Measurements from ENCODE around the gene FBXL7.

Gene FBXL7

DNA sequence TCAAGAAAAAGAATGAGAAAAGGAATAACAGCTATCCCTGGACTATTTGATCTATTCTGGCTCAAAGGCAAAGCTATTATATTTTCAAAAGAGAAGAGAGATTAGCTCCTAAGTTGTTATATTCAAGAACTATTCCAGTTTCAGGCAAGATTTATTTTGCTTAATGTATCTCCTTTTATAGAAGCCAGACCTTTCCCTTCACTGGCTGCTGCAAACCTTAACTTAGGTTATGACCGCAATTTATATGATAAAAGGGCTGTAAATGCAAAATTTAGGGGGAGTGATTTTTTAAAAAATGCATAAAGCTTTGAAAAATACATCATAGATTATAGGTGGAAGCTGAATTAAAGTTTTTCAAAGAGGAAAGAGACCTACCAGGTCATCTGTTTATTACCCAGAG is 97.8 kb downstream of the FBXL7 start:
- Mint-ChIP-seq H3K27ac (ENCODE audit: low read depth) (no peak overlapping the region), H3K4me3 (no peak overlapping the region), H3K36me3 (ENCODE audit: insufficient read depth) (no peaks in the 10 kb centered on the region), H3K4me1 (no peaks in the 10 kb centered on the region), H3K9me3 (peaks cover 27% of the 10 kb centered on the region), H3K27me3 (no peaks in the 10 kb centered on the region)
- ATAC-seq (replicated peaks; ENCODE audit: extremely low read depth, poor library complexity, severe bottlenecking): no peak
- DNase-seq (ENCODE audit: low spot score in 2 of 2): no peak

DNA sequence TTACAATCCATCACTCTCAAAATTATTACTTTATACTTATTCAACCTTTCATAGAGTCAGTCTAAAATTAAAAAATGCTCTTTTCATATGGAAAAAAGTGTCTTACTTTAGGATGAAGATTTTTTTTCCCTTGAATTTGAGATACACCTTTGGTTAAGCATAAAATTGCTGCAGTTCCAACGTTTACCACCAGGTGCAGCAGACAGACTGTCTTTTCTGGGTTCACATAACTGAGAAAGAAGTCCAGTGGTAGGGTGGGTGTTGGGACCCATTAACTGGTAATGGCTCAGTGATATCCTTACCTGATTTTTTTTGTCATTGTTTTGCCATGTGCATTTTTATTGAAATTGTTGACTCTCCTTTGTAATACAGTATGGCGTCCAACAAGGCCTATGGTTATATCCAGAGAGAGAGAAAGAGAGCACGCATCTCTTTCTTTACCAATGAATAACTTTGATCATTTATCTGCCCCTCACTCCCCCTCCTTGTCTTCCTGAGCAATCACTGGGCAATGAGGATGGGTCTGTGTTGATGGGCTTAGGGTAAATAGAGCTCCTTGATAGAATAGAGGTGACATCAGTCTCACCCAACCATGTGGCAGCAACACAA is 98.4 kb downstream of the FBXL7 start:
- no peak overlapping the region for H3K4me3 Mint-ChIP-seq
- no peak for DNase-seq (ENCODE audit: low spot score in 2 of 2)
- H3K4me1 Mint-ChIP-seq: no peaks in the 10 kb centered on the region
- H3K9me3 Mint-ChIP-seq: peaks cover 30% of the 10 kb centered on the region
- no peak for ATAC-seq (replicated peaks; ENCODE audit: extremely low read depth, poor library complexity, severe bottlenecking)
- H3K27ac Mint-ChIP-seq (ENCODE audit: low read depth): no peak overlapping the region
- no peaks in the 10 kb centered on the region for H3K27me3 Mint-ChIP-seq
- H3K36me3 Mint-ChIP-seq (ENCODE audit: insufficient read depth): no peaks in the 10 kb centered on the region

DNA sequence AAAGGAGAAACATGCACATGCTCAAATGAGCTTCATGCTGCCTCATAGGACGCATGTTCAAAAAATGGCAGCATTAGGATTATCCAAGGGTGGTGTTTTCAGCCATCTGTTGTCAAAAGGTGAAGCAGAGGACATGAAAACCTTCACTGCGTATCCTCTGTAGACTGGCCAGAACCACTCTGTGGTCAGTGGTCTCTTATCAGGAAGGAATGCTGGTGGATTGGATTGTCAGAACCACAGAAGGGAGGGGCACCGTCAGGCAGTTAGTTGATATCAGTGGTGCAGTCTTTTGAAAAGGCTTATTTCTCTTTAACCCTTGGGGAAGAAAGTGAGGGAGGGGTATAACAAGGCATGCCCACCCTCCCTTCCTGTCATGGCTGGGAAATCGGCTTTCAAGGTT is 100.1 kb downstream of the FBXL7 start:
- ATAC-seq (replicated peaks; ENCODE audit: extremely low read depth, poor library complexity, severe bottlenecking) (no peak), DNase-seq (ENCODE audit: low spot score in 2 of 2) (no peak)
- Mint-ChIP-seq H3K4me3 (no peak overlapping the region), H3K27me3 (no peaks in the 10 kb centered on the region), H3K27ac (ENCODE audit: low read depth) (no peak overlapping the region), H3K9me3 (peaks cover 23% of the 10 kb centered on the region), H3K36me3 (ENCODE audit: insufficient read depth) (no peaks in the 10 kb centered on the region), H3K4me1 (no peaks in the 10 kb centered on the region)

DNA sequence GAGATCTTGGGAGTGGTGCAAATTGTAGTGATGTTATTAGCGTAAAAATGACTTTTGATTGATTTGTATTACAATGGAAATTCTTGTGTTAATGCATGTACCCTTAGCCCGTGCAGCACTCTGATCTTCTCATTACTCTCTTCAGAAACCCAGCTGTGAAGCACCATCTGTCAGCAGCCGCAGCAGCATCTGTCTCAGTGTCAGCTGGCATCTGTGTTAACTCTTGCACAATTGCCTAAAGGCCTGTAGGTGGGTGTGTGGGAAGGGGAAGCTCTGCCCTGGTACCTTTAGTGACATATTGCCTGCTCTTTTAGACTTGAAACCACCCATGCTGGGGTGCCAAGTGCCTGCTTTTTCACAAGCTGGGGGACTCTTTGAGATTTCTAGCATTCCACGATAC is 101.3 kb downstream of the FBXL7 start:
- no peaks in the 10 kb centered on the region for H3K36me3 Mint-ChIP-seq (ENCODE audit: insufficient read depth)
- H3K4me3 Mint-ChIP-seq: no peak overlapping the region
- no peaks in the 10 kb centered on the region for H3K27me3 Mint-ChIP-seq
- H3K9me3 Mint-ChIP-seq: peaks cover 21% of the 10 kb centered on the region
- H3K27ac Mint-ChIP-seq (ENCODE audit: low read depth): no peak overlapping the region
- ATAC-seq (replicated peaks; ENCODE audit: extremely low read depth, poor library complexity, severe bottlenecking) (no peak), DNase-seq (ENCODE audit: low spot score in 2 of 2) (no peak)
- H3K4me1 Mint-ChIP-seq: no peaks in the 10 kb centered on the region

DNA sequence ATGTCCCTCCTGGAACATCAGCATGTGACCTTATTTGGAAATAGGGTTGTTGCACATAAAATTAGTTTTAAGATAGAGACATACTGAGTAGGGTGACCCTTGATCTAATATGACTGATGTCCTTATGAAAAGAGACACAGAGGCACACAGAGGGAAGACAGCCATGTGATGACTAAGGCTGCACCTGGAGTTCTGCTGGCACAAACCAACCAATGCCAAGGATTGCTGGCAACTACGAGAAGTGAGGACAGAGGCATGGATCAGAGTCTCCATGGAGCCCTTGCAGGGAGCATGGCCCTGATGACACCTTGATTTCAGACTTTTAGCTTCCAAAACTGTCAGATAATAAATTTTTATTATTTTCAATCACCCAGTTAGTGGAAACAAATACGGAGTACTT is 101.9 kb downstream of the FBXL7 start:
- Mint-ChIP-seq H3K9me3 (peaks cover 22% of the 10 kb centered on the region), H3K27ac (ENCODE audit: low read depth) (no peak overlapping the region), H3K4me3 (no peak overlapping the region), H3K27me3 (no peaks in the 10 kb centered on the region), H3K36me3 (ENCODE audit: insufficient read depth) (no peaks in the 10 kb centered on the region), H3K4me1 (no peaks in the 10 kb centered on the region)
- ATAC-seq (replicated peaks; ENCODE audit: extremely low read depth, poor library complexity, severe bottlenecking) (no peak), DNase-seq (ENCODE audit: low spot score in 2 of 2) (no peak)

DNA sequence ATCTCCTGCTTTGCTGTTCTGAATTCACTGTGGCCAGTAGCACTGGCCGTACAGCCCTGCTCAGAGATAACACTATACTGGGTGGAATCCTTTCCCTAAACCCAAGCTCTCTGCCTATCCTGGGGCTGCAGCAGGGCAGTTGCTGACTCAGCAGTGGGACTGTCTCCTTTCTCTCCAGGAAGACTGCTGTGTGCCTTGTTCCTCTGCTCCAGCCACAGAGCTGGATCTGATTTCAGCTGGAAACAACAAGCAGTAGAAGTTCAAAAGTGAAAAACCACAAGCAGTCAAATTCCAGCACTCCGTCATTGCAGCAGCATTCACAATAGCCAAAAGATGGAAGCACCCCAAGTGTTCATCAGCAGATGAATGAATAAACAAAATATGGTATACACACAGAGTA is 105.0 kb downstream of the FBXL7 start:
- no peaks in the 10 kb centered on the region for H3K36me3 Mint-ChIP-seq (ENCODE audit: insufficient read depth)
- DNase-seq (ENCODE audit: low spot score in 2 of 2) (no peak), ATAC-seq (replicated peaks; ENCODE audit: extremely low read depth, poor library complexity, severe bottlenecking) (no peak)
- no peak overlapping the region for H3K4me3 Mint-ChIP-seq
- H3K27ac Mint-ChIP-seq (ENCODE audit: low read depth): no peak overlapping the region
- H3K9me3 Mint-ChIP-seq: peaks cover 24% of the 10 kb centered on the region
- H3K4me1 Mint-ChIP-seq: no peaks in the 10 kb centered on the region
- no peaks in the 10 kb centered on the region for H3K27me3 Mint-ChIP-seq

DNA sequence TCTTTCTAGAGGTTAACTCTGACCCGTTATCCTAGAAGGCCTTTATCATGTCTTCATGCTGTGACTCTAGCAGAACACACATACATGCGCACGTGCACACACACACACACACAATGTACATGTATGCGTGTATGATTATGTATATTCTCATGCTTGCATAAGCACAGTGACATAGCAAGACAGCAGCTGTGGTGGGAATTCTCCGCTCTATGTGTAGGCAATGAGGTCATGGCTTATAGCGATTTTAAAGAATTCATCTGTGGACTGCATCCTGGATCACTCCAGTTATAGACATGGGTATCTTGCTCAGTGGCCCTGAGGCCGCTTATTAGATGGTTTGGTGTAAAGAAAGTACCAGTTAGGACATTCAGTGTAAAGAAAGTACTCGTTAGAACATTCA is 106.2 kb downstream of the FBXL7 start:
- Mint-ChIP-seq H3K9me3 (peaks cover 25% of the 10 kb centered on the region), H3K36me3 (ENCODE audit: insufficient read depth) (no peaks in the 10 kb centered on the region), H3K4me1 (no peaks in the 10 kb centered on the region), H3K27me3 (no peaks in the 10 kb centered on the region), H3K27ac (ENCODE audit: low read depth) (no peak overlapping the region), H3K4me3 (no peak overlapping the region)
- ATAC-seq (replicated peaks; ENCODE audit: extremely low read depth, poor library complexity, severe bottlenecking) (no peak), DNase-seq (ENCODE audit: low spot score in 2 of 2) (no peak)

DNA sequence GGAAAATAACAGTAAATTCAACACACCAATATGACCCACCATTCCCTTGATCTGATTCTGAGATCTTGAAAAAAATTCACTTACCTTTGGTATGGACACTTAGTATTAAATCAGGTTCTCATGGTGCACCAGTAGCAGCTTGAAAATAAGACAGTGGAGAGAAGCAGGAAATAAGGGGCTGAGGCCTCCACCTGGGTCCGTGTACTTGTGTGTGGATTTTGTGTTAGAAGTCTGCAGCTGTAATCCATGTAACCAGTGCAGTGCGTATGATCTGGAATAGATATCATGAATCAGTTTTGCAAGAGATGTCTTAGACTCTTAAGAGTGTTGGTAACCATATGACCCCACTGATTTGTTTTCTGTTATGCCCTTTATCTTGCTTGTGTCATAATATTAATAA is 107.1 kb downstream of the FBXL7 start:
- no peak for ATAC-seq (replicated peaks; ENCODE audit: extremely low read depth, poor library complexity, severe bottlenecking)
- Mint-ChIP-seq H3K9me3 (peaks cover 17% of the 10 kb centered on the region), H3K27ac (ENCODE audit: low read depth) (no peak overlapping the region), H3K36me3 (ENCODE audit: insufficient read depth) (no peaks in the 10 kb centered on the region), H3K4me1 (no peaks in the 10 kb centered on the region), H3K4me3 (no peak overlapping the region), H3K27me3 (no peaks in the 10 kb centered on the region)
- DNase-seq (ENCODE audit: low spot score in 2 of 2): no peak

DNA sequence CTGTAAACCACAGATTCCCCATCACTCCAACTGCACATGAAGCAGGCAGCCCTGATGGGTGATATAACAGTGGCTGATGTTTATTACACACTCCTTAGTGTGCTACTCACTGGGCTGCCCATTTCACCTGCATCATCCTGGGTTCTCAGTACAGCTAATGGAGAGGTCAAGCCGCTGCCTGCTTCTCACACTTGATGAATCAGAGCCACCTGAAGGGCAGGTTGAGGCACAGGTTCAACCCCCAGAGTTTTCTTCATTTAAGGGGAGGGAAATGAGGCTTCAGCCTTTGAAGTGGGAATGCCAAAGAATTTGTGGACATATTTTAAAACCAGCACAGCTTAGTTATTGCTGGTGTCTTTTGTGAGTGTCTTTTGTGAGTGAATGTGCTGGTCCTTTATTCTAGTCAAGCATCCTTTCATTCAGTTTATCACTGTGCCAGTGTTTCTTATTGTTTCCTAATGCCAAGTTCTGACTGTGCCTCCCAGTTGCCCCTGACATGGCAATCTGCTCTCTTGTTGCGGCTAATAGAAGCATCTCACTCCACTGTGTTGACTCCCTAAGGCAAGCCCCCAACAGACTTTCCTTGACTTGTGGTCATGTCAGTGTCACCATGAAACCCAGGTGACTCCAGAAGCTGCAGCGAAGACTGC is 109.2 kb downstream of the FBXL7 start:
- H3K4me3 Mint-ChIP-seq: no peak overlapping the region
- no peak overlapping the region for H3K27ac Mint-ChIP-seq (ENCODE audit: low read depth)
- peaks cover 19% of the 10 kb centered on the region for H3K9me3 Mint-ChIP-seq
- no peaks in the 10 kb centered on the region for H3K36me3 Mint-ChIP-seq (ENCODE audit: insufficient read depth)
- DNase-seq (ENCODE audit: low spot score in 2 of 2) (no peak), ATAC-seq (replicated peaks; ENCODE audit: extremely low read depth, poor library complexity, severe bottlenecking) (no peak)
- no peaks in the 10 kb centered on the region for H3K27me3 Mint-ChIP-seq
- H3K4me1 Mint-ChIP-seq: no peaks in the 10 kb centered on the region

DNA sequence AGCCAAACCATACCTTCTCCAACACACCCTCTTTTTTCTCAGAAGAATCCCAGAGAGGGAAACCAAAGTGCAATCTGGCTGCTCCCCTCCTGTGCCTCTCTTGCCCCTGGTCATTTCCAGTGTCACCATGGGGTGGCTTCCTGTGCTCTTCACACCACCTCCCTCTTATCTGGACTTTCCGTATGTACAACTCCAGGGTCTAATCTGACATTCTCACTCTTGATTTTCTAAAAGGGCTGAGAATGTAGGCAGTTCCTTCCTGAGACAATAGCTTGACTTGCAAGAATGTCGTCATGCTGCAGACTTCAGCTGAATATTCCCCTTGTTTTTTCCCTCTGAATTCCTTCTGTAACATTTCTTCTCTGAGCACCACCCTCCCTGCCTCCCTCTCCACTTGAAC is 110.2 kb downstream of the FBXL7 start:
- Mint-ChIP-seq H3K9me3 (peaks cover 19% of the 10 kb centered on the region), H3K4me3 (no peak overlapping the region), H3K4me1 (no peaks in the 10 kb centered on the region), H3K27ac (ENCODE audit: low read depth) (no peak overlapping the region), H3K27me3 (no peaks in the 10 kb centered on the region), H3K36me3 (ENCODE audit: insufficient read depth) (no peaks in the 10 kb centered on the region)
- ATAC-seq (replicated peaks; ENCODE audit: extremely low read depth, poor library complexity, severe bottlenecking): no peak
- no peak for DNase-seq (ENCODE audit: low spot score in 2 of 2)

DNA sequence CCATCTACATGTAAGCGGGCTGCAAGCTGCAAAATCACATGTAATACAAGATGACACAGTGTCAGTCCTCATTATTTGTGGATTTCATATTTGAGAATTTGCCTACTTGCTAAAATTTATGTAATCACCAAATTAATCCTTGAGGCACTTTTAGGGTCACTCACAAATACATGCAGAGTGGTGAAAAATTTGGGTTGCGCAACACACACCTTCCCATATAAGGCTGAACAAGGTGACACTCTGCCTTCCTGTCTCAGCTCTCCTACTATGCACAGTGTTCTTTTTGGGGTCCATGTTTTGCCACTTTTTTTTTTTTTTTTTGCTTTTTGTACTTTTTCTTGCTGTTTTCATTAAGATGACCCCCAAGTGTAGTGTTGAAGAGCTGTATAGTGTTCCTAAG is 111.0 kb downstream of the FBXL7 start:
- Mint-ChIP-seq H3K27ac (ENCODE audit: low read depth) (no peak overlapping the region), H3K27me3 (no peaks in the 10 kb centered on the region), H3K4me1 (no peaks in the 10 kb centered on the region), H3K9me3 (peaks cover 19% of the 10 kb centered on the region), H3K36me3 (ENCODE audit: insufficient read depth) (no peaks in the 10 kb centered on the region), H3K4me3 (no peak overlapping the region)
- DNase-seq (ENCODE audit: low spot score in 2 of 2) (no peak), ATAC-seq (replicated peaks; ENCODE audit: extremely low read depth, poor library complexity, severe bottlenecking) (no peak)

DNA sequence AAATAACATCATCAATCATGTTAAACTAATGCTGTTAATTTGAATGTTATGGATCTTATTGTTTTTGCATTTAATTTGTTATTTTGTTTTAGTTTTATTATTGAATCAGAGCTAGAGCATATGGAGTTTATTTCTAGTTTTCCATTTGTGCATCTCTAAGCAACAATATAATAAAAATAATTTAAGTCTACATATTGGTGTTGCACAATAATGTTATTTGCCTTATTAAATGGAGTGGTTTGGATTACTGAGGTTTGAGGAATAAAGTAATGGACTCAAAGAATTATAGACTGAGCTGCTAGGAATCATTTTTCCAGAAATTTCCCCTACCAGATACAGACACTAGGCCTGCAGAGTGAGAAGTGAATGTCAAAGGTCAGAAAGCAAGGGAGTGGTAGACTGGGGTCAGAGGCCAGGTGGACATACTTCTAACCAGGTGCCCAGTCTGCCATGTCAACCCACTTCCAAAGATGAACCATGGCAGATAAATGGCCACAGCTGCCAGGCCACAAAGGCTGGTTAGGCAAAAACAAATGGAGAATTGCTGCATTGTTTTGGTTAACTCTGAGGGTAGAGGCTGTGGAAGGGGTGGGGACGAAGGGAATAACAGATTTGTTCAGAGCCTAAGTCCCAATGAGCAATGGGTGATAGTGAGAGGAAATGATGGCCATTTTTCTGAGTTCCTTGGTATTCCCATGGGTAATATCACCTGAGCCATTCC is 113.1 kb downstream of the FBXL7 start:
- no peak for DNase-seq (ENCODE audit: low spot score in 2 of 2)
- no peak for ATAC-seq (replicated peaks; ENCODE audit: extremely low read depth, poor library complexity, severe bottlenecking)
- Mint-ChIP-seq H3K36me3 (ENCODE audit: insufficient read depth) (no peaks in the 10 kb centered on the region), H3K27me3 (no peaks in the 10 kb centered on the region), H3K4me3 (no peak overlapping the region), H3K4me1 (no peaks in the 10 kb centered on the region), H3K9me3 (peaks cover 19% of the 10 kb centered on the region), H3K27ac (ENCODE audit: low read depth) (no peak overlapping the region)

DNA sequence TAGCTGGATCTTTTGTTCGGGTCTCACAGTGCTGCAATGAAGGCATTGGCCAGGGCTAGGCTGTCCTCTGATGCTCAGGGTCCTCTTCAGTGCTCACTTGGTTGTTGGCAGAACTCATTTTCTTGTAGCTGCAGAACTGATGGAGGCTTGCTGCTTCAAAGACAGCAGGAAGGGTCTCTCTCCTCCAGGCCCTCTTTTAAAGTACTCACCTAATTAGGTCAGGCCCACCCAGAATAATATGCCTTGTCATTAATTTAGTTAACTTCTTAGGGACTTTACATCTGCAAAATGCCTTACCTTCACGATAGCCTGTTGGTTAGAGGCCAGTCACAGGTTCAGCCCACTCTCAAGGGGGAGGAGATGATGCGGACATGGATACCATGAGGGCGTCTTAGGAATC is 114.7 kb downstream of the FBXL7 start:
- peaks cover 21% of the 10 kb centered on the region for H3K9me3 Mint-ChIP-seq
- ATAC-seq (replicated peaks; ENCODE audit: extremely low read depth, poor library complexity, severe bottlenecking): no peak
- no peaks in the 10 kb centered on the region for H3K4me1 Mint-ChIP-seq
- DNase-seq (ENCODE audit: low spot score in 2 of 2): no peak
- H3K27ac Mint-ChIP-seq (ENCODE audit: low read depth): no peak overlapping the region
- no peaks in the 10 kb centered on the region for H3K27me3 Mint-ChIP-seq
- no peak overlapping the region for H3K4me3 Mint-ChIP-seq
- no peaks in the 10 kb centered on the region for H3K36me3 Mint-ChIP-seq (ENCODE audit: insufficient read depth)
